Glomerular visceral epithelial cell (primary cell): ENCODE measurements around the gene ZNF598.
"Not testable (repeated sequence)": the region's sequence is repeated elsewhere in the genome, so short reads cannot be mapped to it uniquely, and the experiment has no call there.

Experiments
- DNase-seq: peaks from one replicate; pipeline ENCODE4 v3.0.0-alpha.2; 2016; ENCODE audit errors: extremely low spot score

Gene ZNF598

DNA sequence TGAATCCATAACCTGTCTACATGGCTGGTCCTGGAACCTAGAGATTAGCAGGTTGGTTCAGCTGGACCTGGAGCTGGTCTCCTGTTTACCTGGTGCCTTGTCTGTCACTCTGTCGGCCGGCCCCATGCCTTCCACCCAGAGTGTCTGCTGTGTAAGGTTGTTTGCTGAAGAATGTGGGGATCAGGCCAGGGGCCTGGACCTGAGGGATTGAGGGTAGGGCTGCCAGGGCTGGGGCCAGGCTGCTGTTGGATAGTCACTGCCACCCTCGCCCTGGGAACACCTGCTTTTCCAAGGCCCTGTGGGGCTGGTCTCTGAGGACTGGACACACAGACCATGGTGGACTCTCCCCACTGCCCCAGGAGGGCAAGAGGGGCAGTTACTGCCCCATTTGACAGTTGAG lies 18.5 kb upstream of the ZNF598 start:
- no peak for DNase-seq

DNA sequence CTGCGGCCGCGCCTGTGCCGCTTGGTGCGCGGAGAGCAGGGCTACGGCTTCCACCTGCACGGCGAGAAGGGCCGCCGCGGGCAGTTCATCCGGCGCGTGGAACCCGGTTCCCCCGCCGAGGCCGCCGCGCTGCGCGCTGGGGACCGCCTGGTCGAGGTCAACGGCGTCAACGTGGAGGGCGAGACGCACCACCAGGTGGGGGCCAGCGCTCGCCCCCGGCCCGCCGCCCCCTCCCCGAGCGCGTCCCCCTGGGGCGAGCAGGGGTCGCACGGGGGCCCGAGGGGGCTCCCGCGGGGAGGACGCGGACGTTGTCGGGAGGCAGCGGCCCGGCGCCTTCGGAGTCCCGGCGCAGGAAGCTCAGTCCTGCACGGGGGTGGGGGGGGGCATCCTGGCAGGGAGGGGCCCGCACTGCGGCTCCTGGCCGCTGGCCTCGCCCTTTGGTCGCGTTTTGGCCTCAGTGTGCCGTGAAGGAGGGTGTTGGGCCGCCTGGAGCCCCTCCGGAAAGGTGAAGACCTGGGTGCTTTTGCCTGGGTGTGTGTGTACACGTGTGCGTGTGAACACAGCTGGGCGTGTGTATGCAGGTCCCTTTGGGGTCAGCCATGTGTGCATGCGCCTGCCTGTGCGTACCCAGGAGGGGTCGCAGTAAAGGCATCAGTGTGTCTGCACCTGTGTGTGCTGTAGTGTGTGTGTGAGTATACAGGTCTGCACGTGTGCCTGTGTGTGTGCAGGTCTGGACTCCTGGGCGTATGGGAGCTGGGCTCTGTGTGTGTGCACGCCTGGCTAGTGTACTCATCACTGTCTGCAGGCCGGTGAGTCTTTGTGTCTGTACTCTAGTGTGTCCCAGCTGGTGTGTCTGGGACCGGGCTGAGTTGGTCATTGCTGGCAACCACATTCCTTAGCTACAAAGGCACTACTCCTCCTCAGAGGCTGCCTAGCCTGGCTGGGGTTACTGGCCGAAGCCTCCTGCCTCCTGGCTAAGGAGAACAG lies 17.7 kb upstream of the ZNF598 start:
- DNase-seq, result peak; percentile 47

DNA sequence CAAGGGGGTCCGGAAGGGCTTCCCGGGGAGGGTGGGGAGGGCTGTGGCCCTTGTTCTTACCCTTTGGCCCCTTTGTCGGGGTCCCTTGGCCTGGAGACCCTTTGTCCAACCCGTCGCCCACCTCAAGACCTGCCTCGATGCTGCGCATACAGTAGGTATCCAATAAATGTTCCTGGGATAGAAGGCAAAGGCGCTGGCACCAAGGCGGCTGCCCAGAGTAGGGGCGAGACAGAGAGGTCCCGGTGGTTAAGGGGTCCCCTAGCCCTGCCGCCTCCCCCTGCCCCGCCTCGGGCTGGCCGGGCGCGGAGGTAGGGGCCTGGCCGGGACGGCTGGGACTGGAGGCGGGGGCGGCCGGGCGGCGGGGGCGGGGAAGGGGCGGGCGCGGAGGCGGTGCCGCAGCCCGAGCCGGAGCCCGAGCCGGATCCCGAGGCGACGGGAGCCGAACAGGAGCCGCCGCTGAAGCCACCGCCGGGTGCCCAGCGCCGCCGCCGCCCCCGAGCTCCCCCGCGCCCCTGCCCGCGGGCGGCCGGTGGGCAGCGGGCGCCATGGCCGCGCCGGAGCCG lies 16.9 kb upstream of the ZNF598 start, which contains the start of gene NHERF2:
Gene NHERF2 (plus strand): TSS at position 442 of the 563 bp plus-strand sequence. CDS start 104 bp downstream, at position 546.
- DNase-seq, result peak; percentile 34

DNA sequence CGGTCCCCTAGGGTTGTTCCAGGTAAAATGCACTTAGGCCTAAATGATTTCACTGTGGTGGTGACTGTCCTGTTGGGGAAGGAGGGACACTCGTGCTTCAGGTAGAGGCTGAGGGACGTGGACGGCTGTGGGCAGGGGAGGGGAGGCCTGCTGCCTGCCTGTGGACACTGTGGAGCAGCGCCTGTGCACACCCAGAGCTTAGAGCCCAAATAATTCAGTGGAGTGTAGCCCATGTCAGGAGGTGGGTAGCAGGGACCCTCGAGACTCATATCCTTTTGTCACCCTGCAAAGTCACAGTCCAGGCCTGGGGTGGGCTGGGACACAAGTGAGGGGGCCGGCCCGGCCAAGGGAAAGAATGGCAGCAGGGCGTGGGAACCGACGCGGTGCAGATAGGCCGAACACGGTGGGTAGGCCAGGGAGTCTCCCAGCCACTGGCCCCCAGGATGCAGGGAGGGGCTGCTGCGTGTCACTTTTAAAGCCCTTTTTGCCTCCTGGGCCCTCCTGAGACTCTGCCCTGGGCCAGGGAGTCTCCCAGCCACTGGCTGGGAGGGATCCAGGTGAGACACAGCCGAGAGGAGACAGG lies 16.3 kb upstream of the ZNF598 start:
- DNase-seq, result no peak

DNA sequence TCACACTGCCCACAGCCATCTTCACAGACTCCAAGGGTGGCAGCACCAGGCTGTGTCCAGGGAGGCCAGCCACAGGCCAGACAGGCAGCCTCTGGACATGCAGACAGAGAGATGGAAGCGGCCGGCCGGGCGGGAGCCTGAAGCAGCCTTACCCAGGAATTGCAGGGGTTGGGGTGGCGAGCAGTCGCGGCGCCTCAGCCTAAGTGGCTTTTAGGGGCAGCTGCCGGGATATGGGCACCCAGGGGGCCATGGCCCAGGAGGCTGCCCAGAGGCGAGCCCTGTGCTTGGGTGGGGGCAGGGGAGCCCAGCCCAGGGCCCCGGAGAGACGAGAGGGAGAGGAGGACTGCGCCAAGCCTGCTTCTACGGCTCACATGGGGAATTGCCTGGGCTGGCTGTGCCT lies 15.6 kb upstream of the ZNF598 start:
- no peak for DNase-seq

DNA sequence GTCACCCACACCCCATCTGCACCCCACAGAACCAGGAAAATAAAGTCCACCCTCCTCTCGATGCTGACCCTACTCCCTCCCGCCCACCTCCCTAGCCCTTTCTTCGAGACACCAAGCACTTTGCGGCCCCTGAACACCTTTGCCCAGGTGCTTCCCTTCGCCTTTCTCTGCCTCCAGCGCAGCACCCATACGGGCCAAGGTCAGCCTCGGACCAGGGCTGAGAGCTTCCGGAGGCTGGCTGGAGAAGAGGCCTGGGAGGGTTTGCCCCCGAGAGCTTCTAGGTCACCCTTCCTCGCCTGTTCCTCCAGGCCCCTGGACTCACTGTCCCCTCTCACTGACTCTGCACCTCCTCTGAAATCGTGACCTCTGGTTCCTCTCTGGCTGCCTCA lies 14.4 kb upstream of the ZNF598 start:
- no peak for DNase-seq

DNA sequence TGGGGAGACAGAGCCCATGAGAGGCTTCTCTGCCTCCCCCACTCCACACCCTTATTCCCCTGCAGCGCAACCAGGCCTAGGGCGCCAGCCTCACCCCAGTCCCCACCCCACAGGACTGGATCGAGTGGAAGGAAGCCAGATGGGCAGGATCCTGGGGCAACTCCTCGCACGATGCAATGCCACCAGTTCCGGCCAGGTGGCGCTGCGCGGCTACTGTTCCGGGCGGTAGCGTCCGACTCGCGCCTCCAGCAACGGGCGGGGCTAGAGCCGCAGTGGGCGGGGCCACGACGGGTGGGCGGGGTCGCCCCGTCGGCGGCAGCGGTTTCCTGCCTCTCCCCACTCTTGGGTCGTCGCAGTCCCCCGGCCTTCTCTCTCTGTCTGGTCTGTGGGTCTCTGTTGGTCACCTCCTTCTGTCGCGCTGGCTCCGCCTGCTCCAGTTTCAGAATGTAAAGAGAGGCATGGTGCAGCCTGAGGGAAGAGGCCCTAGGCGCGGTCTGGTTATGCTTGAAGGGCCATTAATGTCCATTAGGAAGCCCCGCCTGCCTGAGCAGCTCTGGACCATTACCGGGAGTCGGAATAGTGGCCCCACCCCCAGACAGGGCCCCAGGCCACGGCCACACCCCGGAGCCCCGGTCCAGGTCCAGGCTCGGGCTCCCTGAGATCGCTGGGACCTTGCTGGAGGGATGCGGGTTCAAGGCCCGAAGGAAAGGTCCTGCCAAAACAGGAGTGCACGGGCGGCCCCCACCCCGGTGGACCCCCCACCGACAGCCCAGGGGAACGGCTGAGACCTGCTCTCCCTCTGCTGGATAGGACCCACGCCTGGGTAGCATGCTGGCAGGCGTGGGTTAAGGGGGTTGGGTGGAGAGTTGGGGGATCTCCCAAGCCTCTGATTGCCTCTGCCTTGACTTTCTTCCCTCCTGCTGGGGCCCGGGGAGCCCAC lies 13.7 kb upstream of the ZNF598 start:
- DNase-seq, result peak; percentile 88

DNA sequence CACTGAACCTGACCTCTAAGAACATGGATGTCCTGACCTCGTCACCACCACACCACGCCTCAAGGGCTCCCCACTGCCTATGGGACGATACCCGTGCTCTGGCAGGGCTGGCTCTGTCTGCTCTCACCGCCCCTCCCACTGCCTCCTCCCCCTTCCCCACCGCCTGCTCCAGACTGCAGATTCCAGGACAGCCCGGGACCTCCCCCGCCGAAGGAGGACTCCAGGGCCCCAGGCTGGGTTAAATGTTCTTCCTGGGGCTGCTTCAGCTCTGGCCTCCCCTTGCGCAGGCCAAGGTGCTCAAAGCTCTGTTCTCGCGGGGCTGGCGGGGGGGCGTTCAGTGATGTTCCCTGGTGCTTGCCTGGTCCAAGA lies 13.1 kb upstream of the ZNF598 start:
- DNase-seq, result peak; percentile 44

DNA sequence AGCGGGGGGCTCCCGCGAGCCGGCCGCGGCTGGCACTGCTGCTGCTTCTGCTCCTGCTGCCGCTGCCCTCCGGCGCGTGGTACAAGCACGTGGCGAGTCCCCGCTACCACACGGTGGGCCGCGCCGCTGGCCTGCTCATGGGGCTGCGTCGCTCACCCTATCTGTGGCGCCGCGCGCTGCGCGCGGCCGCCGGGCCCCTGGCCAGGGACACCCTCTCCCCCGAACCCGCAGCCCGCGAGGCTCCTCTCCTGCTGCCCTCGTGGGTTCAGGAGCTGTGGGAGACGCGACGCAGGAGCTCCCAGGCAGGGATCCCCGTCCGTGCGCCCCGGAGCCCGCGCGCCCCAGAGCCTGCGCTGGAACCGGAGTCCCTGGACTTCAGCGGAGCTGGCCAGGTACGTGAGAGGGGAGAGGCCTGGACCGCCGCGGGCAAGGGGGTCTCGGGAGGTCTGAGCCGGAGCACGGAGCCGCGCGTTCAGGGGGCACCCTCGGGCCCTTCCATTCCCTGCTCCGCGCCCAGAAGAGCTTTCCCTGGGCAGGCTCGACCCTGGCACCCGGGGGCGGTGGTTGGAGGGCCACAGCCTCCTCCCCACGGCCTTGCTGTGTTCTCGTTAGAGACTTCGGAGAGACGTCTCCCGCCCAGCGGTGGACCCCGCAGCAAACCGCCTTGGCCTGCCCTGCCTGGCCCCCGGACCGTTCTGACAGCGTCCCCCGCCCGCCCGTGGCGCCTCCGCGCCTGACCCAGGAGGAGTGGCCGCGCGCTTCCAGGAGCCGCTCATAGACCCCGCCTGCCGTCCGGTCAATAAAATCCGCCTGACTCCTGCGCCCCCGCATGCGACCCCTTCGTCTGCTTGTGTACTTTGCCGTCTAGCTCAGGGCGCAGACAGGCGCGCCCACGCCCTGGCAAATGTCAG lies 10.6 kb upstream of the ZNF598 start:
- DNase-seq, result no peak

DNA sequence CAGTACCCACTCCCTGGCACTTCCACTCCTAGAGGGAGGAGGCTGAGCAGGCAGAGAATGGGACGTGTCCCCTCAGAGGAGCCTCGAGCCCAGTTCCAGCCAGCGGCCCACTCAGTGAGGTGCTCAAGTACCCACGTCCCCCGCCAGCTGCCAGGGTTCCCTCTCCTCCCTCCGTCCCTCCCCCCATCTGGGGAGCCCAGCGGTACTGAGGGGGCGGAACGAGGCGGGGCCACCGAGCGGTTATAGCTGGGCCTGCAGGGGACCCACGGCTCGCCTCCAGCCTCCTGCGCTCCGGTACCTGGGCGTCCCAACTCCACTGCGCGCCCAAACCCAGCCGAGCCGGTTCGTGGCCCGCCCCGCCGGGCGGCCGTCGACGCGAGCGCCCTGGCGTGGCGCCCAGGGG lies 9.9 kb upstream of the ZNF598 start, which contains the start of gene NPW:
Gene NPW (plus strand): TSS at position 268 of the 403 bp plus-strand sequence.
- no peak for DNase-seq

DNA sequence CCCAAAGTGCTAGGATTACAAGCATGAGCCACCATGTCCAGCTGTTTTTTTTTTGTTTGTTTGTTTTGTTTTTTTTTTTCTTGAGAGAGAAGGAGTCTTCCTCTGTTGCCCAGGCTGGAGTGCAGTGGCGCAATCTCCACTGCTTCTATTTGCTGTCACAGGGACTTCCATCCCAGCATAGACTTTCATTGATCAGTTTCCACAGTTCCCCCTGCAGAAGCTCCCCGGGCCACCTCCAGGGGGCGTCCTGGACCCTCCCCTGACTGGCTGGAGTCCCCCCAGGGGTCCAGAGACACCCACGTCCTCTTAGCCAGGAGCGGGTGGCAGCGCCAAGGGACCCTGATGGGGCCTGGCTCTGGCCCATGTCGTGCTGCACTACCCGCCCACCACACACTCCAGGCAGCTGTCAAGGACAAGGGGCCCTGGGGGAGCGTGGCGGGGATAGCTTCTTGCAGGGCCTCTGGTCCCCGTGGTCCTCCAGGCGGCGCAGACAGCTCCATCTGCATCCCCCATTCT lies 6.8 kb upstream of the ZNF598 start:
- no peak for DNase-seq

DNA sequence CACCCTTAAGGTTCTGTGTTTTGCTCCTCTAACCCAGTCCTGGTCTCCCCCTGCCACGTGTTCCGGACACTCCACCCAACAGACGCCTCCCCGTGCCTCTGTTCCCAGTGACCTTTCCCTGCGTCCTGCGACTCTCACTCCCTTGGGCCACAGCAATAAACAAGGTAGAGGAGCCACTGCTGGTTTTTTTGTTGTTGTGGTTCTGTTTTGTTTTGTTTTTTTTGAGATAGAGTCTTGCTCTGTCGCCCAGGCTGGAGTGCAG lies 6.3 kb upstream of the ZNF598 start:
- DNase-seq, result no peak

DNA sequence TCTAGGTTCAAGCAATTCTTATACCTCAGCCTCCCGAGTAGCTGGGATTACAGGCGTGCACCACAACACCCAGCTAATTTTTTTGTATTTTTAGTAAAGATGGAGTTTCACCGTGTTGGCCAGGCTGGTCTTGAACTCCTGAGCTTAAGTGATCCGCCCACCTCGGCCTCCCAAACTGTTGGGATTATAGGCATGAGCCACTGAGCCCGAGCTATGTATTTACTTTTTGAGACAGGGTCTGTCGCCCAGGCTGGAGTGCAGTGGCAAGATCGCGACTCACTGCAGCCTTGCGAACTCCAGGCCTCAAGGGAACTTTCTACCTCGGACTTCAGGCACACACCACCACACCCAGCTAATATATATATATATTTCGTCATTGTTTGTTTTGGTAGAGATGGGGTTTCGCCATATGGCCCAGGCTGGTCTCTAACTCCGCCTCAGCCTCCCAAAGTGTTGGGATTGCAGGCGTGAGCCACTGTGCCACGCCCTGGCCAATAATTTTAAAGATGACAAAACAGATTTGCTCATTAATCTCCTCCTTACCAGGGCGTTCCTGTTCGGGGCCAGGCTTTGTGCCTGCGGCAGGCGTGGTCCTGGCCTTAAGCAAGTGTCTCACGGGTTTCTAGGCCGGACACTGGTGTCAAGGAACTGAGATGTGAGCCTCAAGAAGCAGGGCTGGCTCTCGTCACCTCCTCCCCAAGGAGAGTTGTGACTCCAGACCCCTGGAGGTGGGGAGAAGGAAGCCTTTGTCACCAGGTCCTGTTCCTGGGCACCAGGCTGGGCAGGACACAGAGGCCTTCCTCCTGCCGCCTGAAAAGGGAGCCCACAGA lies 5.7 kb upstream of the ZNF598 start:
- DNase-seq, result no peak

DNA sequence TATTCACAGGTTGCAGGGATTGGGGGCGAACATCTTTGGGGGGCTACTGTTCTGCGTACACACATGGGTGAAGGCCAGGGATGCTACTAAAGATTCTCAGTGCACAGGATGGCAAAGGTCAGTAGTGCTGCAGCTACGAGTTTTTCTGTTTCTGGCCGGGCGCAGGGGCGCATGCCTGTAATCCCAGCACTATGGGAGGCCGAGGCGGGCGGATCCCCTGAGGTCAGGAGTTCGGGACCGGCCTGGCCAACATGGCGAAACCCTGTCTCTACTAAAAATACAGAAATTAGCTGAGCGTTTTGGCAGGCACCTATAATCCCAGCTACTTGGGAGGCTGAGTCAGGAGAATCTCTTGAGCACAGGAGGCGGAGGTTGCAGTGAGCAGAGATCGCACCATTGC lies 3.9 kb upstream of the ZNF598 start:
- no peak for DNase-seq

DNA sequence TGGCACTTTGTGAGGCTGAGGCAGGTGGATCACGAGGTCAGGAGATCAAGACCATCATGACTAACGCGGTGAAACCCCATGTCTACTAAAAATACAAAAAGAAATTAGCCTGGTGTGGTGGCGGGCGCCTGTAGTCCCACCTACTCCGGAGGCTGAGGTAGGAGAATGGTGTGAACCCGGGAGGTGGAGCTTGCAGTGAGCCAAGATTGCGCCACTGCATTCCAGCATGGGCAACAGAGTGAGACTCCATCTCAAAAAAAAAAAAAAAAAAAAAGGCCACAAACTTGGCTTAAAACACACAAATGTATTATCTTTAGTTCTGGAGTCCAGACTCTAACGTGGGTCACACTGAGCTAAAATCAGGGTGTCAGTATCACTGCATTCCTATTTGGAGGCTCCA lies 2.1 kb upstream of the ZNF598 start:
- not testable (repeated sequence) for DNase-seq

DNA sequence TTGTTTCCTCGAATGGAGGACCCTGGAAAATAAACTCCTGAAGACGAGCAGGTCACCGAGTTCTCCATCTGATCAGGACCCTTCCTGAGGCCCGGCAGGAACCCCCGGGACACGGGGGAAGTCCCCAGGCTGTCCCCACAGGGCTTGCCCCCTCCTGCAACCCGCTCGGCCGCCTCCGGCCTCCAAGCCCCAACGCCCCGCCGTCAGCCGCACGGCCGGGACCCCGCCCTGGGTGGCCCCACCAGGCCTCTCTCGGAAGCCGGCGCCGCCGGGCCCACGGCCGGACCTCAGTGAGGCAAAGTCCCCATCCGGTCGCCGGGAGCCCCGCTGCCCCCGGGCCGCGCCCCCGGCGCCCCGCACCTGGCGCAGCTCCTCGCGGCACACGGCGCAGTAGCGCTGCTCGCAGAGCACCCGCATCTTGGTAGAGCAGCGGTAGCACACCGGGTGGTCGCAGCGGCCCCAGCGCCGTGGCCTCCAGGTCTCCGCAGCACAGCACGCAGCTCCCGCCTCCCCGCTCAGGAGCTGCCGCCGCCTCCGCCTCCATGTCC lies 383 bp downstream of the ZNF598 start:
- peak; percentile 22 for DNase-seq

DNA sequence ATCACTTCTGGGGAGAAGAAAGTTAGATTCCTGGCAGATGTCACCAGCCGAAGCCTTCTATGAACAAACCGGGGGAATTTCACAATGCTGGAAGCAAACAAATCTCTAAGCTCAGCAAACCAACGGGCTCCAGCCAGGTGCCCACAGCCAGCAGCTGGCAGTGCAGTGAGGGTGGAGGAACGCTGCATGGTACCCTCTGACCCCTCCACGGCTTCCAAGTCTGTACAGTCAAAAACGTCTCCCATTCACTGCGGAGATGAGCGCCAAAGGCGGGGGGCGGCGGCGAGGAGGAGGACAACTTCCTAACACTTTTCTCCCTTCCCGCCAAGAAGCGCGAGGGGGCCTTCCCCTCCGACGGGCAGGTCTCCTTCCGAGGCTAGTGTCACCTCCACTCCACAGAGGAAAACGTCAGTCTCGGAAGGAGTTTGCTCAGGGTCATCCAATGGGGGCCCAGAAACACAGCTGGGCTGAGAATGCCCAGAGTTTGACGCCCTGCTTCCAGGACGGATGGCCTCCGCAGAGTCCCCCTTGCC lies 924 bp downstream of the ZNF598 start:
- no peak for DNase-seq

DNA sequence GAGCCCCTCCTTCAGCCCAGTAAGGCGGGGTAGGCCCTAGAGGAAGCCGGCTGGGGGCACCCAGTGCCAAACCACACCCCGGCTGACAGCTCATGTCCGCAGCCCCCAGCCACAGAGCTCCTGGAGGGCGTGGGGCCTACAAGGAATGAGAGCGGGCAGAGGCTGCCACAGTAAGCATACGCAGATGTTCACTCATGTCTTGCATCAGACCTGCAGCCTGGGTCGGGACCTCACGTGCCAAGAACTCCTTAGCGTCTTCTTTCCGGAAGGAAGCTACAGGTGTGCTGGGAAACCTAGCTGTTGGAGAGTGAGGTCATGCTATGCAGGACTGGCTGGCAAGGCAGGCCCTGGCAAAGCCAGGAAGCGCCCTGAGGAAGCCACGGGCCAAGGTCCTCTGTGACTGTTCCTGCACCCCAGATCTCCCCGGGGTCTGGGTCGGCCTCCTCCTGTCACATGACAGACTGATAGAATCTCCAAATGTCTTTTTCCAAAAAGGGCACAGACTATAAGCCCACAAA lies 1.6 kb downstream of the ZNF598 start:
- DNase-seq, result peak; percentile 84
